Measurements from ENCODE around the gene SCFD2.
"Not testable (repeated sequence)": the region's sequence is repeated elsewhere in the genome, so short reads cannot be mapped to it uniquely, and the experiment has no call there.

Gene SCFD2

DNA sequence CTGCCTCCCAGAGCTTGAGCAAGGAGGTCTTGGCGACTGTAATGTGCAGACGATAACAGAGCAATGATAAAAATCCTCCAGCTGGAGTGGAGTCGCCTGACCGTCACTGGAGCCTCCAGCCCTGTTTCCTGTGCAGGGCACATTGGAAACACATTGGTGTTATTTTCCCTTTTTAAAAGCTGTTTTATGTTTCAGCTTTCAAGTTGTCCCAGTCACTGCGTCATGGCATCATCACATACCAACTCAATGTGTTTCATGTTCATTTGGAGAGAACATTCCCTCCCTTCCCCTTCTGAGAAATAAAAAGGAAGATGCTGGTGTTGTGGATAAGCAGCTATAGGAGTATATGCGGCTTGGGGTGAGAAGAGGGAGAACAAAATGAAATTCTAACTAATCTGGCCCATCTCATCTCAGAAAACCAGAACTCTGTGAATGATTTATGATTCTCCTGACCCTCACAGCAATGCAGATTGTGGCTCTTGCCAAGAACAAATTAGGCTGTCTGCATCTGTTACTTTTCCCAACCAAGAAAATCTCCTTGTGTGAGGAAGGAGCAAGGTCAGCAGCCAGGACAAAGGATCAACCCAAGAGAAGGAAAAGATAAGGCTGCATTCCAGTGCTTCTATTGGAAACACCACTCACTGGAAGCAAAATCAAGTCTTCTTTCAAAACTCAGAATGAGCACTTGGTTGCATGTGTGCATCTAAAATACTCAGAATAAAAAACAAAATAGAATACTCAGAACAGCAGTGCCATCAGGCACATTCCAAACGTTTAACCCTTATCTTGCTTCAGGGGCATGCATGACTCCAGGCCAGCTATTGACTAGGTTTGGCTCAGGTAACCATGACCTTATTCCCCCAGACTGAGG, 369.4 kb downstream of the SCFD2 start:
- no peak for TF ChIP-seq CTCF (IDR thresholded peaks at IDR 0.05; ENCODE audit: insufficient read depth, low read length, poor library complexity, severe bottlenecking)
- Histone ChIP-seq H3K36me3 (ENCODE audit: control insufficient read depth, insufficient read depth, low read length) (no peaks in the 10 kb centered on the region), H3K4me3 (replicated peaks; ENCODE audit: low read depth, low read length) (no peak overlapping the region), H3K27me3 (replicated peaks; ENCODE audit: control insufficient read depth, insufficient read depth, low read length) (no peaks in the 10 kb centered on the region)
- no peak for DNase-seq (ENCODE audit: extremely low read depth, insufficient read length)

DNA sequence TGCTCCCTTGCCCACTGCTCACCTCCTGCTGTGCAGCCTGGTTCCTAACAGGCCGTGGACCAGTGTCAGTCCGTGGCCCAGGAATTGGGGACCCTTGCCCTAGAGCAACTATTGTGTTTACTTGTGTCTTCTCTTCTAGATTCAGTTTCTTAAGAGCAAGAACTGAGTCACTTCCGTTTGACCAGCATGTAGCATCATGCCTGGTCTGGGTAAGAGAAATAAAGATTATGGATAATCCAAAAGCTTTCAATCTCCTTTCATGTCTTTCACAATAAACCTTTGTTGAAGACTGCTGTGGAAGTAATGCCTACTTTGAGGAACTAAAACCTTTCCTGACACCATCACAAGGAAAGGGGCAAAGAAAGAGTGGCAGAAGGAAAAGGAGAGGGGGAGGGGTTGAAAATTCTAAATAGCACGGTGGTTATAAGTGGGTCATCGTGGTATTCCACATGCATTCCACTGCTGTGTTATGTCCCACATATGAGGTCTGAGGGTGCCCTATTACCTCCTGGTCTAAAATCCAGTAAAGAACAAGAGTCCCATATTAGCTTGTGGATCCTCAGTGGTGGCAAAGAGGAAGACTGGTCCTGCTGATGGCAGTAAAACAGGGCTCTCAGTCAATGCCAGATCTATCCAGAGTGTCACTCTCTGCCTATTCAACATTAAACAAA, 370.4 kb downstream of the SCFD2 start:
- Histone ChIP-seq H3K36me3 (ENCODE audit: control insufficient read depth, insufficient read depth, low read length) (no peaks in the 10 kb centered on the region), H3K4me3 (replicated peaks; ENCODE audit: low read depth, low read length) (no peak overlapping the region), H3K27me3 (replicated peaks; ENCODE audit: control insufficient read depth, insufficient read depth, low read length) (no peaks in the 10 kb centered on the region)
- DNase-seq (ENCODE audit: extremely low read depth, insufficient read length), result no peak
- no peak for TF ChIP-seq CTCF (IDR thresholded peaks at IDR 0.05; ENCODE audit: insufficient read depth, low read length, poor library complexity, severe bottlenecking)

DNA sequence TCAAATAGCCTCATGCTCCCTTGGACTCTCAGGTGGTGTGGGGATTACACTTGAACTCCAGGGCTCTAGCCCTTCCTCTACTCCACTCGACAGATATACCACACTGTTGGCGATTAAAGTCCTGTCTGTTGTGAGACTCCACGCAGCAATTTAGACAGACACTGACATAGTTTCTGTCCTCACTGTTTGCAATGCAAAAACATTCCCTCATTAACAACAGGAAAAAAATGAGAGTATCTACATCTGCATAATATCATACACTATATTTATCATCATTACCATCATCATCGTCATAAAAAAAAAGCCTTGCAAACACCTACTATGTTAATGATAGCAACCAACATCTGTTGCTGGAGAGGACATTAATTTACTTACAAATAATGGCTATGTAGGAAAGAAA, 371.3 kb downstream of the SCFD2 start:
- DNase-seq (ENCODE audit: extremely low read depth, insufficient read length), result no peak
- Histone ChIP-seq H3K36me3 (ENCODE audit: control insufficient read depth, insufficient read depth, low read length) (no peaks in the 10 kb centered on the region), H3K4me3 (replicated peaks; ENCODE audit: low read depth, low read length) (no peak overlapping the region), H3K27me3 (replicated peaks; ENCODE audit: control insufficient read depth, insufficient read depth, low read length) (no peaks in the 10 kb centered on the region)
- no peak for TF ChIP-seq CTCF (IDR thresholded peaks at IDR 0.05; ENCODE audit: insufficient read depth, low read length, poor library complexity, severe bottlenecking)

- H3K4me3 ChIP-seq (replicated peaks; ENCODE audit: low read depth, low read length), result no peak overlapping the region
- DNase-seq (ENCODE audit: extremely low read depth, insufficient read length), result no peak
- no peaks in the 10 kb centered on the region for H3K27me3 ChIP-seq (replicated peaks; ENCODE audit: control insufficient read depth, insufficient read depth, low read length)
- H3K36me3 ChIP-seq (ENCODE audit: control insufficient read depth, insufficient read depth, low read length), result no peaks in the 10 kb centered on the region
- TF ChIP-seq CTCF (IDR thresholded peaks at IDR 0.05; ENCODE audit: insufficient read depth, low read length, poor library complexity, severe bottlenecking), result no peak
These were observed 372.1 kb downstream of the SCFD2 start for GRCh38 chr4:52993771-52994170.

DNA sequence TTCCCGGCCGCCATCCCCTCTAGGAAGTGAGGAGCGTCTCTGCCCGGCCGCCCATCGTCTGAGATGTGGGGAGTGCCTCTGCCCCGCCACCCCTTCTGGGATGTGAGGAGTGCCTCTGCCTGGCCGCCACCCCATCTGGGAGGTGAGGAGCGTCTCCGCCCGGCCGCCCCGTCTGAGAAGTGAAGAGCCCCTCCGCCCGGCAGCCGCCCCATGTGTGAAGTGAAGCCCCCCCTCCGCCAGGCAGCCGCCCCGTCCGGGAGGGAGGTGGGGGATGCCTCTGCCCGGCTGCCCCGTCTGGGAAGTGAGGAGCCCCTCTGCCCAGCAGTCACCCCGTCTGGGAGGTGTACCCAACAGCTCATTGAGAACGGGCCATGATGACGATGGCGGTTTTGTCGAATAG, 373.3 kb downstream of the SCFD2 start:
- DNase-seq (ENCODE audit: extremely low read depth, insufficient read length), result not testable (repeated sequence)

GRCh38 chr4:52991472-52991871, 374.4 kb downstream of the SCFD2 start:
- no peaks in the 10 kb centered on the region for H3K27me3 ChIP-seq (replicated peaks; ENCODE audit: control insufficient read depth, insufficient read depth, low read length)
- TF ChIP-seq CTCF (IDR thresholded peaks at IDR 0.05; ENCODE audit: insufficient read depth, low read length, poor library complexity, severe bottlenecking), result no peak
- DNase-seq (ENCODE audit: extremely low read depth, insufficient read length), result no peak
- no peak overlapping the region for H3K4me3 ChIP-seq (replicated peaks; ENCODE audit: low read depth, low read length)
- no peaks in the 10 kb centered on the region for H3K36me3 ChIP-seq (ENCODE audit: control insufficient read depth, insufficient read depth, low read length)

More for the DNA sequence above, 373.3 kb downstream of the SCFD2 start:
- not testable (repeated sequence) for H3K36me3 ChIP-seq (ENCODE audit: control insufficient read depth, insufficient read depth, low read length); H3K4me3 ChIP-seq (replicated peaks; ENCODE audit: low read depth, low read length); H3K27me3 ChIP-seq (replicated peaks; ENCODE audit: control insufficient read depth, insufficient read depth, low read length)
